Midbrain (tissue), 1 donor: ENCODE data around the gene NOS1.

ENCODE experiments used
- DNase-seq: peaks from one replicate; lab custom pipeline; 2025; lab: John Stamatoyannopoulos, UW

Gene NOS1

DNA sequence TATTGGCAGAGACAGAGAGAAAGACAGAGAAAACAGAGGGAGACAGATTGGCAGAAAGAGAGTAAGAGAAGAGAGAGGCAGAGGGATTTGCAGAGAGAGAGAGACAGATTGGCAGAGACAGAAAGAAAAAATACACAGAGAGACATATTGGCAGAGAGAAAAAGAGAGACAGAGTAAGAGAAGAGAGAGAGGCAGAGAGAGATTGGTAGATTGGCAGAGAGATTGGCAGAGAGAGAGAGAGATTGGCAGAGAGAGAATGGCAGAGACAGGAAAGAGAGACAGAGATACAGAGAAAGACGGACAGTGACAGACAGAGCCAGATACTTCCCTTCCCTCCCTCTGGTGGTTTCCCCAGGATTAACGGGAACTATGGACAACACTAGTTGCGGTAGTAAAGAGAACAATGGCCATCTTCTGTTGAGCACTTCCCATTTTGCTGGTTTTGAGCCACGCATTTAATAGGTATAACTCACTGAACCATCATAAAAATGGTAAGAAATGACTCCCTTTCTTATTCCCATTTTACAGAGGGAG, 2.6 kb upstream of the NOS1 start:
- DNase-seq, result no peak

- DNase-seq, result no peak
Measured at GRCh38 chr12:117363056-117363662, 1.7 kb upstream of the NOS1 start.

- no peak for DNase-seq
Measured at GRCh38 chr12:117362391-117362790, 965 bp upstream of the NOS1 start.

GRCh38 chr12:117361905-117362304, 479 bp upstream of the NOS1 start:
- DNase-seq, result no peak

- no peak for DNase-seq
Measured at GRCh38 chr12:117360551-117361346, 677 bp downstream of the NOS1 start.

DNA sequence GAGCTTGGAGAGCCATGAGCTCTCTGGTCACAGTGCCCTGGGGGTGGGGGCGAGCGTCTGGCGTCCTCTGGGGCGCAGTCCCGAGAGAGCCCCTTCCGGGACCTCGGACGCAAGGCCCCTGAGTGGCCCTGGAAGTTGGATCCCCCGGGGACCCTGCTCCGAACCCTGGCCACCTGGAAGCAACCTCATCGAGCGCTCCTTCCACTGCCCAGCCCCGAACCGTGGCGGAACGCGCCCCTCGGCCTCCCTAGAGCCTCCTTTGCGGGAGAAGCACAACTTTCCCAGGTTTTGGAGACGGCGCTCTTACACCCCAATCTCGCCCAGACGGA, 1.2 kb downstream of the NOS1 start:
- no peak for DNase-seq

DNA sequence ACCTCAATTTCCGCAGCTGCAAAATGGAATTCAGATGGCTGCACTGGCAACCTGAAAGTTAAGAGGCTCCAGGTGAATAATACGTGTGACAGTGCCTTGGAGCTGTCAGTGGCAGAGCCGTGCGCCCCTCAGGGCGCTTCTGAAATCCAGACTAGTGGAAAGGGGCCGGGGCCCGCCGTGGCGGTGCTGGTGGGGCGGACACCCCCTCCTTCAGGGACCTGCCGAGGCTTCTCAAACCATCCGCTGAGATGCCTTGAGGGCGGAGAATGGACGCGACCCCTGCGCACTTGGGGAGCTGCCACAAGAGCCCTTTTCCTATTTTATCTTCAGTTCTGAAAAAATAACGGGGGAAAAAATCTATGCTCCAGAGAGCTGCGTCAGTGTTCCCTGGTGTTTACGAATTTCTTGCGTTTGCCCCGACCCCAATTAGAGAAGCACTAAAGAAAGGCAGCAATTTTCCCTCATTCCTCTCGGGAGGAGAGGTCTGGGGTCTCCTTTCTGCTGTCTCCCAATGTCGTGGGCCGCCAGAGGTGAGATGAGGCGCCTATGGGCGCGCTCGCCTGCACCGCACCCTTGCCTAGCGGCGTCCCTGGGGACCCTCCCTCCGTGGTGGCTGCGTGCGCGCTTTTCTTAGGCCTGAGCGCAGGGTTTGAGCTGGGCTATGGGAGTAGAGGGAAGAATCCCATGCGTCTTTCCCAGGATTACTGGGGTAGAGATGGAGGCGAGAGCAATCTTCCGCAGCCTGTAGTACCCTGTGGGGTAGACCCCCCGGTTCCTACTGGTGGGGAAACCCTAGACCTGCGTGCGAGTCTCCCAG, 2.2 kb downstream of the NOS1 start:
- DNase-seq, result no peak

- no peak for DNase-seq
Measured at GRCh38 chr12:117356048-117356447, 5.4 kb downstream of the NOS1 start.

DNA sequence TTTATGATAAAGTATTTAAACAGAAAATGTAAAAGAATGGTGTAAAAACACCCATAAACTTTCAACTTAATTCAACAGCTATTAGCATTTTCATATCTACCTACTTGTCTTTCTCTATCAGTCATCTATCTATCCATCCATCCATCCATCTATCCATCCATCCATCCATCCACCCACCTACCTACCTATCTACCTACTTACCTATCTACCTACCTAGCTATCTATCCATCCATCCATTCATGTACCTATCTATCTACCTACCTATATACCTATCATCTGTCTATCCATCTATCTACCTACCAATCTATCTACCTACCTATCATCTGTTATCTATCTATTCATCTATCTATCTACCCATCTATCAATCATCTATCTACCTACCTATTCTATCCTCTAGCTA, 8.5 kb downstream of the NOS1 start:
- no peak for DNase-seq

- no peak for DNase-seq
Measured at GRCh38 chr12:117352206-117352605, 9.2 kb downstream of the NOS1 start.

DNA sequence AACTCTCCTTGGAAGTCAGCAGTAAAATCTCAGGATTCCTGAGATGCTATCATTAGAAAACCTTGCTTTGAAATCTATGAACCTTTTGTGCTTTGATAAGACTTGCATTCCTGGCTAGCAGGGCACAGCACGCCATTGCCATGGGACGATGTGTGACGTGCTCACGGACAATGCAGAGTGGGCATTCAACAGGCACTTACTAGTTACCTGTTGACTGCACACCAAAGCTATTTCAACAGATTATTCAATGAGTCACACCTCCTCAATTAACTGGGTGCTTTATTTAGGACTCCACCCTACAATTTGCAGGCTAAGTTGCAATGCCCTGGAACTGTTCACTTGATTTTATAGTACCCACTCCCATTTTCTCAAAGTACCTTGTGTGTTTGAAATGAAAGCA, 11.3 kb downstream of the NOS1 start:
- no peak for DNase-seq

DNA sequence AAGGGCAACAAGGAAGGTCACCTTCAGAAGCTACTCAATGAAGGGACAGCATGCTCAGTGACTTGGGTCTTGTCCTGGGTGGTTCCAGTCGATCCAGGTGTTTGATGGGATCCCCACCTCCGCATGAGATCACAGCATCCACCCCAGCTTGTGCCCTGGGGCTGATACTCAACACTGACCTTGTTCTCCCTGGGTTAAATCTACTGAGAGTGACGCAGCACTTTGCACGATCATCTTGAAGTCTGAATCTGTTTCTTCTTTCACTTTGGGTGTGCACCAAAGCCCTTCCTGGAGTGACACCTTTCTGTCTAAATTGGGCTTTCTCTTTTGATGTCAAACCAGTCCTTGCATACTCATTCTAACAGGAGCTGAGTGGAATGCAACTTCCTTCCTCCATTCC, 13.8 kb downstream of the NOS1 start:
- DNase-seq, result no peak

GRCh38 chr12:117344716-117345115, 16.7 kb downstream of the NOS1 start:
- no peak for DNase-seq

DNA sequence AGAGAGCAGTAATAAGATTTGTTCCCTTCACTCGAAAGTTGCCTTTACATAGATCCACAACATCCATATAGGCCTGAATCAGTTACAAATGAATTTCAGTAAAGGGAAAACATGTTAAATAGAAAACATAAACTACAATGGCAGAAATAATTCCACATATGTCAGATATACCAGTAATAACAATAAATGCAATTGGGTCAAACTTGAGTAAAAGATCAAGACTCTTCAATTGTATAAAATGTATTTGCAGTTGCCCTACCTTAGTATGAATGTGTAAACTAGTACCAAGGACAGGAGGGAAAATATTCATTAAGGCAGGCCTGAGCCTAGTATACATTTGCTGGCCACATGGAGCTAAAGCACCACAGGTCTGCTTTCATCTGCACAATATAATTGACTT, 17.6 kb downstream of the NOS1 start:
- no peak for DNase-seq

DNA sequence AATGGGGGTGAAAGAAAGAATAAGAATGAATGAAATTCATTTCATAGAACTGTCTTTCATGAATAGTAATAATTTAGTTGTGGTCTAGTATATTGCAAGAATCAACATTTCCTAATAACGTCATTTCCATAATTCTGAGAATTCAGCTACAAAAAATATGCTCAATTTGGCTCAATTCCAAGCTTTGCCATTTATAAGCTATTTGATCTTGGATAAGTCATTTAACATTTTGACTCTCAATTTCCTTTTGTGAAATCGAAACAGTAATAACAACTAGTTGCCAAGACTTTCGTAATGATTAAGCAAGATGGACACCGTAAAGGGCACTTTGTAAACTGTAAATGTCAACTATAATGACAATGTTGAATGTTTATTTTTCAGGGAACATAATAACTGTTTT, 18.1 kb downstream of the NOS1 start:
- no peak for DNase-seq

DNA sequence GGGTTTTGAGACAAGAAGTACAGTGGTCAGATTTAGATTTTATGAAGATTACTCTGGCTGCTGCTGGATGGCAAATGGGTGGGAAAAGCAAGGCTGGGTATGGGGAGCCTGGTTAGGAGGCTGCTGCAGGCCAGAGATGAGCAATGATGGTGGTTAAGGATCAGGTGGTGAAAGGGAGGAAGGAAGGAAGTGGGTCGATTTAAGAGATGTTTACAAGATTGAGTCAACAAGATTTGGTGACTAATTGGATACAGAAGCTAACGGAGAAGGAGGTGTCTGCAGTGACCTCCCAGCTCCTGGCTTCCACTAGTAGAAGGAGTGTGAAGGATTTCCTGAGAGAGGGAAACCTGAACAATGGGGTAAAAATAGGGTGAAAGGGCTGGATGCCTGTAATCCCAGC, 18.7 kb downstream of the NOS1 start:
- DNase-seq, result no peak

DNA sequence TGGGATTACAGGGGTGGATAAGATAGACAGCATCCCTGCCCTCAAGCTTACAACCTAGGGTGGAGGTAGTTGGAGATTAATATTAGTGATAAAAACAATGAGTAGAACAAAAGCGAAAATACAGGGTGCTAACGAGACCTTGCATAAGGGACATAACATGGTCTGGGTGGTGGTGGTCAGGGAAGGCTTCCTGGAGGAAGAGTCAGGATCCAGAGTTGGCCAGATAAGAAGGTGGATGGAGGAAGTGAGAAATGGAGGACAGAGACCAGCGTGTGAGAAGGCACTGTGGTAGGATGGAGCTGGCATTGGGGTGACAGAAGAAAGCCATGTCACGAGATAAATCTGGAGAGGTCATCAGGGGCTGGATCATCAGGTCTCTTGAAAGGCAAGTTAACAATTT, 19.2 kb downstream of the NOS1 start:
- DNase-seq, result no peak

GRCh38 chr12:117339104-117339503, 22.3 kb downstream of the NOS1 start:
- no peak for DNase-seq

GRCh38 chr12:117334855-117335587, 26.4 kb downstream of the NOS1 start:
- no peak for DNase-seq

GRCh38 chr12:117334051-117334450, 27.4 kb downstream of the NOS1 start:
- DNase-seq, result no peak

- DNase-seq, result no peak
Measured at GRCh38 chr12:117333331-117333881, 28.0 kb downstream of the NOS1 start.

GRCh38 chr12:117331691-117332090, 29.7 kb downstream of the NOS1 start:
- no peak for DNase-seq
